Hematopoietic multipotent progenitor cell treated with erythropoietin and hydrocortisone succinate and interleukin-3 and kit ligand, for 8 days (in vitro differentiated cells): Measurements from ENCODE around the gene UBAC2.
"Not testable (repeated sequence)": the region's sequence is repeated elsewhere in the genome, so short reads cannot be mapped to it uniquely, and the experiment has no call there.

Source experiments
- DNase-seq: peaks from one replicate; pipeline ENCODE4 v3.0.0-alpha.2; 2015

UBAC2 gene

DNA sequence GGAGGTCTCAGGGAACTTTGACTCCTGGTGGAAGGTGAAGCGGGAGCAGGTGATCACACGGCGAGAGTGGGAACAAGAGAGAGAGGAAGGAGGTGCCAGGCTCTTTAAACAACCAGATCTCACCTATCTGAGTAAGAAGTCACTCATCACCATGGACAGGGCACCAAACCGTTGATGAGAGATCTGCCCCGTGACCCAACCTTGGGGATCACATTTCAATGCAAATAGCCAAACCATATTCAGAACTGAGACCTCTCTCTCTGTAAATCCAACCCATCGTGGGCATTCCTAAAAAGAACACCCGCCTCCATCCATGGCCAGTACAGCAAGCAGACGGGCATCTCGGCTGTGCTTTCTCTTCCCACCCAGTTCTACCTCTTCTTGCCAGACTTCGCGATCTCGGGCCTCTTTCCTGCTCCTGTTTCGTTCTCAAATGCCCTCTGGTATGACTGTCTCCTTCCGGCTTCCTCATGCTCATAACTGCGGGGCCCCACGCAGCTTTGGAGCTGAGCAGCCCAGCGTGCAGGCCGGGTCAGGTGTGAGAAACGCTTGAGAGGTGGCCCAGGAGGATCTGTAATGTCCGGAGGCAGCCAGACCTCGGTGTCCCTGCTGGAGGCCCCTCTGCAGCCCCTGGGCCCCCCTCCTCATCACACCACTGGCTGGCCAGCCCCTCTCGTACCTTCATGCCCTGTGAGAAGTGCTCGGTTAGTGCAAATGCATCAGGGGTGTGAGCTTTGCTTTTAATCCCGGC, 203.5 kb downstream of the UBAC2 start:
- DNase-seq, result no peak

DNA sequence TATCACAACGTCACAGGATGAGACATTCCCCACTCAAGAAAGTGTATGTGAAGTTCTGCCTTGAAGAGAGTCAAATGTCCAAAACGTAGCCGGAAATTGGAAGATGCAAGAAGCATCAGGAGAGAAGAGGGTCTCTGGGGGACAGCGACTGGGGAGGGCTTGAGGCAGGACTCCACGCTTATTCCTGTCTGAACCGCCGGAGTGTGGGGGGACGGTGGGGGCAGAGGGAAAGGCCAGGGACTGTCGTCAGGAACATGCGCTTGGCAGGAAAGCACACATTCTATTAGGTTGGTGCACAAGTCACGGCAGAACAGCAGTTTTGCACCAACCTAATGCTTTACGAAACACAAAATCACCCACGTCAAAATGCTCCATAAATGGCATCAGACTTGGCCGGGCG, 205.3 kb downstream of the UBAC2 start:
- DNase-seq, result no peak

DNA sequence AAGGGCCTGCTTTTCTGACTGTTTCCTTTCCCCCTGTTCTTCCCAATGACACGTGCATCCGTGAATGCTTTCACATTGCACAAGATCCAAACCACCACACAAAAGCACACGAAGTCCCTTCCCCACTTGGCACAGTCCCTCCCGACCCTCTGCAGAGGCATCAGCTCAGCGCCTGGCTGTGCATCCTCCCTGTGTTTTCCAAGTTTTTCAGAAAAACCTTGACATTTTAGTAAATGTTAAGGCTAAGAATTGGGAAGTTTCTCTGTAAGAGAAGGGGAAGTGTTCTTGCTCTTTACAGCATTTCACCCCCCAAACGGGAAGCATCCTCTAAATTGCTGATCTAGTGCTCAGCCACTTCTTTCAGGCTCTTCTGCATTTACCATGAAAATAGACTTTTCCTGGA, 206.1 kb downstream of the UBAC2 start:
- no peak for DNase-seq

DNA sequence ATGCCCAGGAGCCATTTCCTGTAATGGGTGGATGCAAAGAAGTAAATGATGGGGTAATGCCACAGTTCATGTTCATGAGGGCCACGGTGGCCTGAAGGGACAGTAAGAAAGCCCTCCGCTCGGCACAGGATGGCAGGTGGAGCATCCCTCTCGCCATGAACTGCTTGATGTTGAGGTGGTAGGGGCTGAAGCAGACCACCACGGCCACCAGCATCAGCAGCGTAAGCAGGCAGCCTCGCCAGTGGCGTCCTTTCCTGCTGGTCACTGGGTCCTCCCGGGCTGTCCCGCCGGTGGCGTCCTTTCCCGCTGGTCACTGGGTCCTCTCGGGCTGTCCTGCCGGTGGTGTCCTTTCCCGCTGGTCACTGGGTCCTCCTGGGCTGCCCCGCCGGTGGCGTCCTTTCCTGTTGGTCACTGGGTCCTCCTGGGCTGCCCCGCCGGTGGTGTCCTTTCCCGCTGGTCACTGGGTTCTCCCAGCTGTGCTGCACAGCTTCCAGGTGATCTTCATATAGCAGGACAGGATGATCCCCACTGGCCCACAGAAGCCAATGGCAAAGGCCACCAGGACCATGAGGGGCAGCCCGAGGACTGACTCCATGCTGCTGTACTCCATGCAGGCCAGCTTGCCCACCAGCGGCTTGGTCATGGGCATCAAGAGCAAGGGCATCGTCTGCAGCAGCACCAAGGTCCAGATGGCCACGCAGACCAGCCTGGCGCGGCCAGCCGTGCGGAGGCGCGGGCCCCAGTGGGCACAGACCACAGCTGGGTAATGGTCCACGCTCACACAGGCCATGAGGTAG, 207.4 kb downstream of the UBAC2 start:
- DNase-seq, result no peak

DNA sequence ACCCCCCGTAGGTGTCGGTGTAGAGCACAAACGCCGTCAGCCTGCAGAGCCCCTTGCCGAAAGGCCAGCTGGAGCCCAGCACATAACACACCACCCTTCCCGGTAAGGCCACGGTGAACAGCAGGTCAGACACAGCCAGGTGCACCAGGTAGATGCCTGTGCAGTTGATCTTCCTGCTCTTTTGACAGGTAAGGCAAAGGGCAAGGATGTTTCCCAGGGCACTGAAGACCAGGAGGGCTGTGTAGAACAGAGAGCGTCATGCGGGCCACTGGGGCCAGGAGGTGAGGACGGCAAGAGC, 208.0 kb downstream of the UBAC2 start:
- DNase-seq, result no peak

DNA sequence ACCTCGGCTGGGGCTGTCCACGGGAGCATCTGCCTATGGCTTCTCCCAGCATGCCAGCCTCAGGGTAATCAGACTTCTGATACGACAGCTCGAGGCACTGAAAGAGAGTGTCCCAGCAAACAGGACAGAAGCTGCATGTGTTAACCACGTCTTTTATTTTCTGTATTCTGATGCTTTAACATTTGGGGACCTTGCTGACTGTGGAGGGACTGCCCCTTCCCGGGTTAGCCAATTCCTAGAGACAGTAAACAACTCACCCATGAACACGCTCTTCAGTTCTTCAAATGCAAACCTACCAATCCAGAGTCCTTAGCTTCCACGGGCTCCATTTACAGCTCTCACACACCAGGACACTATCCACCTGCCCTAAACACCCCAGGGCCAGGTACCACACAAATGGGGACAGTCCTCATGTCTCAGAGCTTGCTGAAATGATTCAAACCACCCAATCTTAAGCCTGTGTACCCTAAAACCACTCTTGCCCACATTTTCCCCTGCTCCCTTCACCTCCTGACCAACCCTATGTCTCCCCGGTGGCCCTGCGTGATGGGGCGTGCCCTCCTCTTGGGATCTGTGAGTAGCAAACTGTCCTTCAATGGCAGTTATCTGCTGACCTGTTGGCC, 208.9 kb downstream of the UBAC2 start:
- not testable (repeated sequence) for DNase-seq

DNA sequence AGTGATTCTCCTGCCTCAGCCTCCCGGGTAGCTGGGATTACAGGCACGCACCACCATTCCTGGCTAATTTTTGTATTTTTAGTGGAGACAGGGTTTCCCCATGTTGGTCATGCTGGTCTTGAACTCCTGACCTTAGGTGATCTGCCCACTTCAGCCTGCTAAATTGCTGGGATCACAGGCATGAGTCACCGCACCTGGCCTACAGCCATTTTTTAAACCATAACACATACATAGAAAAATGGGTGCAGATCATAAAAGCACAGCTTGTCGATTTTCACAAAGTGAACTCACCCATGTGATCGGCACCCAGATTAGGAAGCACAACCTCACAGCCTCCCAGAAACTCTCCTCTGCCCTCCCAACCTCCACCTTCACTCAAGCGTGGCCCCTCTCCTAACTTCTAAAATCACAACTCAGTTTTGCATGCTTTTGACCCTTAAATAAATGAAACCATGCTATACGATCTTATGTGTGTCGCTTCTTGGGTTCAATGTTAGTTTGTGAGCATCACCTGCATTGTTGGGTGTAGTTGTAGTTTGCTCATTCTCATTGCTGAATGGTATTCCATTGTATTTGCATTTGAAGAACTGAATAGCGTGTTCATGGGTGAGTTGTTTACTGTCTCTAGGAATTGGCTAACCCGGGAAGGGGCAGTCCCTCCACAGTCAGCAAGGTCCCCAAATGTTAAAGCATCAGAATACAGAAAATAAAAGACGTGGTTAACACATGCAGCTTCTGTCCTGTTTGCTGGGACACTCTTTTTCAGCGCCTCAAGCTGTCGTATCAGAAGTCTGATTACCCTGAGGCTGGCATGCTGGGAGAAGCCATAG, 210.2 kb downstream of the UBAC2 start:
- not testable (repeated sequence) for DNase-seq

DNA sequence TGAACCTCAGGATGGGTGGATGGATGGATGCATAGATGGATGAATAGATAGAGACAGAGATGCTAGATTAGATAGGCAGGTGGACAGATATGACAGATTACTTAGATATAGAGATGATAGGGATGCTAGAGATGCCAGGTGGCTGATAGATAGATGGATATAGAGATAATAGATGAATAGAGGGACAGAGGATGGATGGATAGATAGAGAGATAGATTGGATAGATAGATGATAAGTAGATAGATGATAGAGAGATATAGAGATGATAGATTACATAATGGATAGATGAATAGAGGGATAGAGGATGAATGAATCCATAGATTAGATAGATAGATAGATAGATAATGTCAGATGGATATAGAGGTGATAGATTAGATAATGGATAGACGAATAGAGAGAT, 212.2 kb downstream of the UBAC2 start:
- DNase-seq, result no peak

DNA sequence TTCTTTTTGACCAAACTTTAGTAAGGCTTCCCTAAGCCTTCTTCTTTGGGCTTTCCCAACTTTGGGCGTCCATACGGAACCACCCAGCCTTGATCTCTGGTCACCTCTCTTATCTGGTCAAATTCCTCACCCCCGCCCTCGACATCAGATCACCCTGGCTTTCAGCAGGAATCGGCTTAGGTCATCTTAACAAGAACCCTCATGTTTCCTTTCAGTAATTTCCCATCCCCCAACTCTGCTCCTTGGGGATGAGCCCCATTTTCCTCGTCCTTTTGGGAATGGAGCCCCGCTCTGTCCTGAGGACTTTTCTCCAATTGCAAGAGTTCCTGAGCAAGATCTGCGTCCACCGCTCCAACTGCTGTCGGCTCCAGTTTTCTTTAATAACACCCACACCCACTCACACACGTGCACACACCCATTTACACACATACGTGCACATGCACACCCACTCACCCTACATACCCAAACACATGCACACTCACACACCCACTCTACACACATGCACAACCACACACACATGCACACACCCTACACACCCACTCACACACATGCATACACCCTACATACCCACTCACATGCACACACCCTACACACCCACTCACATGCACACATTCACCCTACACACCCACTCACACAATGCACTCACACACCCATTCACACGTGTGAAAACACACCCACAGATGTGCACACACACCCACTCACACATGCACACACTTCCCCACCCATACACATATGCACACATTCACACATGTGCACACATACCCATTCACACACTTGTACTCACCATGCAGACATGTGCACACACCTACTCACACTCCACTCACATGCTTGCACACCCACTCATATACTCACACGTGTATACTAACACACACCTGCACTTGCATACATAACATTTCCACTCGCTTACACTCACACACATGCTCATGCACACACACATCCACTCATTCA, 213.7 kb downstream of the UBAC2 start:
- DNase-seq, result no peak

DNA sequence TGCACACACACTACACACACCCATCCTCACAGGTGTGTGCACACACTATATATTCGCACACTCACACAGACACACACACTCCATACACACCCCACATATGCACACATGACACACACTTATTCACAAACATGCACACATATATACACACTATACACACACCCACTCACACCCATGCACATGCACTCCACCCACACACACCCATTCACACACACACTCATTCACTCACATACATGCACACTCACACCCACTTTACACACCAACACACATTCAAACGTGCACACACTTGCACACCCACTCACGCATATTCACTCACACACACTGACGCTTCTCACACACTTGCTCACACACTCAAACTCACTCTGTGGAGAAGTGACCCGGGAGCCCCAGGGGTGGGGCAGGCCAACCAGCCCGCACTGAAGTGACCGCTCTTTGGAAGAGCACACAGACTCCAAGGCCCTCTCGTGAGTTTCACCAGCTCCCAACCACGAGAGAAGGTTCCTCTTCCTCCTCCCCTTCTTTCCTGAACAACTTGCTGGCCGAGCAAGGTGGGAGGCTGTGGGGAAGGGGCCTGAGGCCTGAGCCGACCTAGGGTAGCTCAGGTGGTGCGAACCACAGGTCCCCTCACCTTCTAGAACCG, 214.5 kb downstream of the UBAC2 start:
- no peak for DNase-seq

DNA sequence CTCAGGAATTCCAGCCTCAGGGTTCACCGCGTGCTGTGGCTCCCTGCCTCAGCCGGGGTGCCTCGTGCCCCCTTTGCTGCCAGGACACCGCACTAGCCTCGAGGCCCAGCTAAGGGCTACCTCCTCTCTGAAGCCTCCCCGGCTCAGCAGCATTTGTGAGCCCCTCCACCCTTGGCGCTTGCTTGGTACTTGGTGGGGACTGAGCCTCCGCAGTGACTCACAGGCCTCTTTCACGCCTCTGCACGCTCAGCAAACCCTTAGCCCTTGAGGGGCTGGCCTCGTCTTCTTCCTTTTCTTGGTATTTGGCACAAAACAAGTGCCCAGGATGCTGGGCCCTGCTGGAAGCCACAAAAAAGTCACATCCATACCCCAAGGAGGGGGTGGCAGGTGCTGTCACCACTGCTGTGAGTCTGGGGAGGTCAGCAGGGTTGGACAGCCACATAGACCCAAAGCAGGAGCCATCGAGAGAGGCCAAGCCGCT, 215.2 kb downstream of the UBAC2 start:
- DNase-seq, result no peak

DNA sequence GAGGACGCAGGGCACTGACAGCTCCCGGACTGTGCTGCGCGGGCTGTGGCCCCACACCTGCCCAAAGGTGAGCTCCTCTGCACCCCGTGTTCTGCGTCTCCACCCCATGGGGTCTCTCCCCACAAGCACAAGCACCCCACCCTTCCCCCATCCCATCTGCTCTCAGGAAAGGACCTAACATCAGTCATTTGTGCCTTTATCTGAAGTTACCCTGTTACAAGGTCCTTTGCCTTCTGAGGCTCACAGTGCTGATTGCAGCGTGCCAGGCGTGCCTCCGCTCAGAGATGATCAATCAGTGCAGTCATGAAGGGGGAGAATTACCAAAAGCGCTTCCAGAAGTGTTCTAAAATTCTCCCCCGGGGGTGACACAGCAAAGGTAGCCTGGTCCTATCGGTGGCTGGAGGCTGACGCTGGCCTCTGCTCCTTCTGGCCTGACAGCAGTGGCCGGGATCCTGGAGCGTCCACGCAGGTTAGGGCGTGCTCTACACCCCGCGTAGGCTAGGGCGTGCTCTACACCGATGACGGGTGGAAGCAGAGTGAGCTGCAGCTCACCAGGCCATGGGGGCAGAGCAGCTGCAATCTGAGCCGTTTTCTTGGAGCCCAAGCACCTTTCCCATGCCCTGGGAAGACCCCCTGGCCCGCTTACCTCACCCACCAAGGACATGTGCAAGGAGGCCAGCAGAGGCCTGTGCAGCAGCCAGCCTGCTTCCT, 215.9 kb downstream of the UBAC2 start:
- no peak for DNase-seq

DNA sequence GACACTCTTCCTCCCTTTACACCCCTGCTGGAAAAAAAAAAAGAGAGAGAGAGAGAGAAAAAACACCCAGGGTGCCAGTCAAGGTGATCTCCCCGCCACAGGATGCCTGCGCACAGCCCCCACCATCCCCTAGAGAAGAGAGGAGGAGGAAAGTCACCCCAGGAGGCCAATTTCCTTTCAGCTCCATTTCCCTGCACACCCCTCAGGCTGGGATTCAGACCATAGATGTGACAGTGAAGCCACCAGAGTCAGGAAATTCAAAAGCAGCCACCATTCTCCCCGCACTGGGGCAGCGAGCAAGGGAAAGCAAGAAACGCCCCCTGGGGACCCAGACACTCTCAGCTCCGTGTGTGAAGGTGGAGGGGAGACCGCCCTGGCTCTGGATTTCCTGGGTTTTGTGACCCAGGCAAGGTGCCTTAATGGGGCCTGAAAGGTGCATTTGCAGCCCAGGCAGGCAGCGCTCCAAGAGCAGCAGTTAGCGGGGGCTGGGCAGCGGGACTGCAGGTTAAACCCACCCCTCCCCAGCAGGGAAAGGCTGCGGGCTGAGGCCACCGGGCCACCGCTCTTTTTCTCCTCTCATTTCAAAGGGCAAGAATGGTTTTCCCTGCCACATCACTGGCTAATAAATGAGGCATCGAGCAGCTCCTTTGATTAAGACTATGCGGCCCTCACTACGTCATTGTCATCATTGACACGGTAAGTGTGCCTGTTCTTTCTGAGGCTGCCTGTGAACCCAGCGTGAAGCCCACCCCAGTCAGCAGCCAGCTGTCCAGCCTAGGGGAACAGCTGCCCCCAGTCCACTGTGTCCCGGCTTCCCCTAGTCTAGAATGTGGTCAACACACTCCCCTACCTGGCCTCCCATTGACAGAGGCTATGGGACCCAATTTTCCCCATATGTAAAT, 216.8 kb downstream of the UBAC2 start:
- DNase-seq, result no peak

DNA sequence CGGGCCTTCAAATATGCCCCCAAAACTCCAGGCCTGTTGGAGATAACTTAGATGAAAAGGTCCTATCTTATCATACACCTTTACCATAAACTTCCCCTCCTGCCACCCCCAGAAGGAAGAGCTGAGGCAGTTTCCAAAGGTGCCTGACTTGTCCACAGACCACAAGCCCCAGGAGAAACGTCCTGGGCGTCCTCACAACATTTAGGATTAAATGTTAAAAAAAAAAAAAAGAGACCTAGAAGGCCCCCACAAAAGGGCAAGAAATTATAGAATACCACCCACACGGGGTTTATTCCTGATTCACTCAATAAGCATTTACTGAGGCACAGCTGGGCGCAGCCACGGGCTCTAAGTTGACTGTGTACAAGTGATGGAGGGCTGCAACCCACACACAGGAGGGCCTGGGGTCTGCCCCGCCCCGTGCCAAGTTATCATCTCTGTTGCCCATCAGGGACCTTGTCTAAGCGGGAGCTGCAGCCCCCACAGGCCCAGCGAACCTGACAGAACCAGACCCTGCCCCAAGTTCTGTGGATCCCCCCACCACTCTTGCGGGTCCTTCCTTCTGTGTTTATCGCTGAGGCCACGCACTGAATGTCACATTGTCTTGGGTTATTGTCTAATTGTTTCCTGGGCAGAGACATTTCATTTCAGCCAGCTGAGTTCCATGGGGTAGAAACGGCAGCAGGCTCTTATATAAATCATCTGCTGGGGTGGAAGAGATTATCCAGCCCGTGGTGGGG, 217.6 kb downstream of the UBAC2 start:
- DNase-seq, result no peak

DNA sequence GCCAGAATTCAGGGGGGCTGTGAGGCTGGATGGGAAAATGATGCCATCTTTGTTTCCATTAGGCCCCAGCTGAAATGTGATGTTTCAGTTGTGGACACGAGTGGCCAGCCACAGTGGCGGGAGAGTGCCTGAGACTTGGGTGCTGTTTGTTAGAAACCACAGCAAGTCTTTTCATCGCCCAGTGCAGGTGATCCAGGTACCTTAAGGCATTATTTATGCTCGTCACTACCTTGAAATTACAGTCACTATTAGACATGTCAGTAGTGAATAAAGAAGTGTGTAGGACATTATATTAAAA, 218.1 kb downstream of the UBAC2 start:
- DNase-seq, result no peak

DNA sequence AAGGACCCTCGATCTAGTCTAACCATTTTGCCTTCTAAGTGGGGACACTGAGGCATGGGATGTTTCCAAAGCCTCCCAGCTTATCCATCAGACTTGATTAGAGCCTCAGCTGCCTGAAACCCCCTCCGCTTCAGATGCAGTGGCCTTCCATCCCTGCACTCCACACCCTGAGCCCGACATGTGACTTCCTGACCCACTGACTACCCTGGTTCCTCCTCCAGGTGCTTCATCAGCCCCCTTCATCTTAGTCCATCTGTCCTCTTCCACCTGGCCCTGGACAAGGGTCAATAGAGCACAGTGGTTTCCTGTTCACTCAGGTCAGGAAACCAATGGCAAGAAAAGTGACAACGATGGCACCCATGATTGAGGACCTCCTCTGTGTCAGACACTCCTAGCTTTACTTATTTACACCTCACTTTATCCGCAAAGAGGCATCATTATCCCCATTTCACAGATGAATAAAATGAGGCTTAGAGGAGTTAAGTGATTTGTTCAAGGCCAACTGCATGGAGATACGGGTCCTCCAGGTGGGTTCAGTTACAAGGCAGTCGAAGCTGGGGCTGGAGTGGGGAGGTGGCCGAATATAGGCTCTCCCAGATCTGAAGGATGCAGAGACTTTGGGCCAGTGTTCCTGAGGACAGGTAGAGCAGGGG, 219.1 kb downstream of the UBAC2 start:
- DNase-seq, result no peak

DNA sequence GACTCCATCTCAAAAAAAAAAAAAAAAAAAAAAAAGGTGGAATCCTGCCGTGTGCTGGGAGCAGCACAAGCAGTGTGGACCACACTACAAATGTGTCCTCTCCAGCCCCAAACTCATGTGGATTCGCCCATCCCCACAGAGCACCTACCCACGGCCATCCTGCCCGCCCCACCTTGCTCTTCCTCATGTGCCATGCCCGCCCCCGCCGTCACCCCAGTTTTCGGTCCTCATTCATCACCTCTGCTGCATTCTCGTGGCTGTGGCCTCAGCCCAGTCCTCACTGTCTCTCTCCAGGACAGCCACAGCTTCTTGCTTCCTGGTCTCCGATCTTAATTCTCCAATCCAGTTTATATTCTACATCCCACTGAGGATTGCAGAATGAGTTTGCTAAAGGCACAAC, 220.6 kb downstream of the UBAC2 start:
- DNase-seq, result no peak

DNA sequence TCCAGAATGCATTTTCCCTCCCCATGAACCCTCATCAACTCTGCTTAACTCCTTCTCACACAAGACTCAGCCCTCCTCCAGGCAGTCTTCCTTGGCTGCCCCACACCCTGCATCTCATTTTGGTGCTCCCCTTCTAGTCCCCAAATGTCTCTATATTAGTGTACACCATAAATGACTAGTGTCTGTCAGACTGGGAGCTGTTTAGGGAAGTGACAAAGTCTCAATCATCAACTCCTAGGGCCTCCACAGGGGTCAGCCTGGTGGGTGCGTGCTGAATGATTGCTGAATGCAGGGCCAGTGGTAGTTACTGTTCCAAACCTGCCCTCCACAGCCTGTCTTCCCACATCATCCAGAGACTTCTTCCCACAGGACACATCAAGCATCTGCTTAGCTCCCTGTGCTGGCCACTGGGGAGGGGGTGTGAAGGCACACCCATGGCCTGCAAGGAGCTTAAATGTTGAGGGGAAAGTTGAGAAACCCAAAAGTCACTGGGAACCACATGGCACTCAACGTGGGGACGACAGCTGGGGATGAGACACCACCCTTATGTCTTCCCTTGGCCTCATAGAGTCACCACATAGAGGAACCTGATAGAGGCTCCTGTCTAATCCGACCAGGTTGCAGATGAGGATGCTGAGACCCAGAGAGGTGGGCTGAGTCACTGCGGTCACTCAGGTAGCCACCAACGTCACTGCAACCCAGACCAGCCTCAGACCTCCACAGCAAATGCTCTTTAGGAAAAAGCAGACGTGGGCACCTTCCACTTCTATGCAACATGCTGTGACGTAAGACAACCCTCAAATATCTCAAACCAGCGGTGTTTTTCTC, 221.3 kb downstream of the UBAC2 start:
- DNase-seq, result no peak
